IPS-NIHi7 (cell line): ENCODE data around the gene PTPRT.

Source experiments
- DNase-seq: peaks from one replicate; pipeline ENCODE4 v3.0.0; 2012; ENCODE audit warnings: mixed read lengths; ENCODE audit errors: extremely low spot score

The PTPRT gene

GRCh38 chr20:43022568-43022967 lies 167.1 kb downstream of the PTPRT start:
- no peak for DNase-seq

GRCh38 chr20:43022081-43022480 lies 167.6 kb downstream of the PTPRT start:
- DNase-seq = no peak

GRCh38 chr20:43017241-43018030 lies 172.3 kb downstream of the PTPRT start:
- no peak for DNase-seq

GRCh38 chr20:43016257-43016656 lies 173.4 kb downstream of the PTPRT start:
- no peak for DNase-seq

GRCh38 chr20:43015566-43015965 lies 174.1 kb downstream of the PTPRT start:
- DNase-seq = no peak

GRCh38 chr20:43014206-43014605 lies 175.5 kb downstream of the PTPRT start:
- DNase-seq = no peak

- DNase-seq = no peak
These were observed 178.2 kb downstream of the PTPRT start for GRCh38 chr20:43011491-43011890.

- DNase-seq = no peak
These were observed 180.2 kb downstream of the PTPRT start for GRCh38 chr20:43009532-43009931.

- no peak for DNase-seq
These were observed 182.2 kb downstream of the PTPRT start for GRCh38 chr20:43007525-43007924.

- DNase-seq = no peak
These were observed 182.9 kb downstream of the PTPRT start for GRCh38 chr20:43006651-43007375.

- DNase-seq = no peak
These were observed 186.3 kb downstream of the PTPRT start for GRCh38 chr20:43003318-43003944.

- no peak for DNase-seq
These were observed 193.6 kb downstream of the PTPRT start for GRCh38 chr20:42996141-42996540.

GRCh38 chr20:42988319-42988718 lies 201.4 kb downstream of the PTPRT start:
- no peak for DNase-seq

- no peak for DNase-seq
These were observed 202.2 kb downstream of the PTPRT start for GRCh38 chr20:42987376-42988114.

GRCh38 chr20:42986143-42986773 lies 203.4 kb downstream of the PTPRT start:
- no peak for DNase-seq

- no peak for DNase-seq
These were observed 204.1 kb downstream of the PTPRT start for GRCh38 chr20:42985628-42986027.

GRCh38 chr20:42982218-42982617 lies 207.5 kb downstream of the PTPRT start:
- DNase-seq = no peak

- no peak for DNase-seq
These were observed 208.5 kb downstream of the PTPRT start for GRCh38 chr20:42981253-42981652.

- DNase-seq = no peak
These were observed 210.0 kb downstream of the PTPRT start for GRCh38 chr20:42979720-42980119.

- no peak for DNase-seq
These were observed 211.3 kb downstream of the PTPRT start for GRCh38 chr20:42978184-42978974.

GRCh38 chr20:42975974-42976373 lies 213.7 kb downstream of the PTPRT start:
- DNase-seq = no peak
